ENCODE data around the gene TBKBP1.

TBKBP1 gene

GRCh38 chr17:47697906-47698711 is 4.1 kb downstream of the TBKBP1 start:
- DNase-seq (ENCODE audit: extremely low read depth in 1 of 2, low read depth in 1 of 2): no peak

- no peak for DNase-seq (ENCODE audit: extremely low read depth in 1 of 2, low read depth in 1 of 2)
Measured at GRCh38 chr17:47698749-47699535, 5.0 kb downstream of the TBKBP1 start.

GRCh38 chr17:47699536-47699840 is 5.5 kb downstream of the TBKBP1 start:
- DNase-seq (ENCODE audit: extremely low read depth in 1 of 2, low read depth in 1 of 2): no peak

GRCh38 chr17:47700471-47701449 is 6.8 kb downstream of the TBKBP1 start:
- DNase-seq (ENCODE audit: extremely low read depth in 1 of 2, low read depth in 1 of 2): no peak

GRCh38 chr17:47701608-47702007 is 7.6 kb downstream of the TBKBP1 start:
- no peak for DNase-seq (ENCODE audit: extremely low read depth in 1 of 2, low read depth in 1 of 2)

GRCh38 chr17:47702391-47702995 is 8.5 kb downstream of the TBKBP1 start:
- no peak for DNase-seq (ENCODE audit: extremely low read depth in 1 of 2, low read depth in 1 of 2)

- DNase-seq (ENCODE audit: extremely low read depth in 1 of 2, low read depth in 1 of 2): no peak
Measured at GRCh38 chr17:47703191-47703591, 9.2 kb downstream of the TBKBP1 start.

GRCh38 chr17:47703671-47704070 is 9.7 kb downstream of the TBKBP1 start:
- DNase-seq (ENCODE audit: extremely low read depth in 1 of 2, low read depth in 1 of 2): no peak

GRCh38 chr17:47704116-47704515 is 10.2 kb downstream of the TBKBP1 start:
- no peak for DNase-seq (ENCODE audit: extremely low read depth in 1 of 2, low read depth in 1 of 2)

GRCh38 chr17:47704736-47705135 is 10.8 kb downstream of the TBKBP1 start:
- no peak for DNase-seq (ENCODE audit: extremely low read depth in 1 of 2, low read depth in 1 of 2)

GRCh38 chr17:47705536-47706530 is 11.9 kb downstream of the TBKBP1 start:
- DNase-seq (ENCODE audit: extremely low read depth in 1 of 2, low read depth in 1 of 2): no peak

GRCh38 chr17:47707056-47707804 is 13.3 kb downstream of the TBKBP1 start:
- no peak for DNase-seq (ENCODE audit: extremely low read depth in 1 of 2, low read depth in 1 of 2)

- DNase-seq (ENCODE audit: extremely low read depth in 1 of 2, low read depth in 1 of 2): no peak
Measured at GRCh38 chr17:47707884-47708283, 13.9 kb downstream of the TBKBP1 start.

- DNase-seq (ENCODE audit: extremely low read depth in 1 of 2, low read depth in 1 of 2): no peak
Measured at GRCh38 chr17:47708312-47708863, 14.4 kb downstream of the TBKBP1 start.

- no peak for DNase-seq (ENCODE audit: extremely low read depth in 1 of 2, low read depth in 1 of 2)
Measured at GRCh38 chr17:47708864-47709541, 15.0 kb downstream of the TBKBP1 start.

- no peak for DNase-seq (ENCODE audit: extremely low read depth in 1 of 2, low read depth in 1 of 2)
Measured at GRCh38 chr17:47709594-47709993, 15.6 kb downstream of the TBKBP1 start.

GRCh38 chr17:47711366-47712099 is 17.6 kb downstream of the TBKBP1 start:
- no peak for DNase-seq (ENCODE audit: extremely low read depth in 1 of 2, low read depth in 1 of 2)

All from stimulated activated CD8-positive, alpha-beta memory T cell treated with anti-CD3 and anti-CD28 coated beads, Interleukin-7, amount 100 ng/mL, for 48 hours (primary cell).